Panc1 (cell line): Measurements from ENCODE around the gene NELFE. TPM values are rescaled to one million over a fixed set of nuclear protein-coding genes. Genes with fewer than 3 reads are reported as not detected.

Experiments used
- ATAC-seq: fragments of 200-7000 bp; cut with Tn5 transposase; 2 replicates; pipeline ENCODE4 v1.9.1; 2020; ENCODE audit warnings: mild to moderate bottlenecking, moderate library complexity
- BruUV-seq: library from RNA; stranded (reverse); fragments of 400-500 nt; replicated peaks from 2 replicates; lab custom pipeline; 2021; lab: Mats Ljungman, UMichigan
- CTCF ChIA-PET: fragments of 300-600 bp; sonication (Branson Sonifier 250); formaldehyde crosslinking; loops from one replicate; lab custom pipeline; 2022; ENCODE audit warnings: antibody characterized with exemption; lab: Charles Lee
- POLR2A ChIA-PET: fragments of 300-600 bp; sonication (Branson Sonifier 250); formaldehyde crosslinking; loops from one replicate; lab custom pipeline; 2022; ENCODE audit warnings: antibody characterized with exemption; lab: Charles Lee
- DNase-seq: peaks from one replicate; pipeline ENCODE4 v3.0.0-alpha.2; 2010; ENCODE audit warnings: low read depth, low spot score
- H3K27ac ChIP-seq: 2 replicates; pipeline ENCODE4 v1.5.1; 2011; ENCODE audit warnings: mild to moderate bottlenecking, low read length, inconsistent platforms
- H3K27me3 ChIP-seq: fragments of 200-500 bp; sonication (Bioruptor generic); 2 replicates; pipeline ENCODE4 v1.6.0; 2014; ENCODE audit warnings: low read length, inconsistent platforms; ENCODE audit not compliant: control insufficient read depth, insufficient read depth
- H3K36me3 ChIP-seq: fragments of 200-500 bp; sonication (Bioruptor generic); 2 replicates; pipeline ENCODE4 v1.5.1; 2014; ENCODE audit warnings: inconsistent platforms, mild to moderate bottlenecking, low read length, moderate library complexity; ENCODE audit not compliant: control insufficient read depth, insufficient read depth
- H3K4me1 ChIP-seq: 2 replicates; pipeline ENCODE4 v1.5.1; 2011; ENCODE audit warnings: inconsistent platforms, mild to moderate bottlenecking, low read length, moderate library complexity; ENCODE audit not compliant: control insufficient read depth, insufficient read depth
- H3K4me3 ChIP-seq, 2 experiments: 2 replicates each; pipeline ENCODE4 v1.5.1; 2011 to 2012; ENCODE audit warnings: low read depth in 2 of 2, low read length in 2 of 2, mild to moderate bottlenecking in 2 of 2, inconsistent platforms in 1 of 2, moderate library complexity in 1 of 2
- H3K9me3 ChIP-seq: fragments of 200-500 bp; sonication (Bioruptor generic); 2 replicates; pipeline ENCODE4 v1.5.1; 2014; ENCODE audit warnings: low read depth, mild to moderate bottlenecking, inconsistent platforms, low read length, moderate library complexity; ENCODE audit not compliant: control insufficient read depth, insufficient read depth
- CTCF ChIP-seq: fragments of 450-650 bp; IDR thresholded peaks from 2 replicates; pipeline ENCODE4 v1.5.1; 2017; ENCODE audit warnings: mild to moderate bottlenecking
- POLR2AphosphoS5 ChIP-seq: IDR thresholded peaks from 2 replicates; pipeline ENCODE4 v1.6.1; 2012; ENCODE audit warnings: mild to moderate bottlenecking, low read depth, low read length, moderate library complexity
- REST ChIP-seq, 2 experiments: IDR thresholded peaks; 2 replicates each; pipeline ENCODE4 v1.6.1; 2011 to 2012; ENCODE audit warnings: low read depth in 2 of 2, control low read depth in 1 of 2, low read length in 1 of 2, mild to moderate bottlenecking in 1 of 2, moderate library complexity in 1 of 2; ENCODE audit not compliant: insufficient read depth in 1 of 2
- SIN3A ChIP-seq: IDR thresholded peaks from 2 replicates; pipeline ENCODE4 v1.6.1; 2012; ENCODE audit warnings: low read depth, mild to moderate bottlenecking, low read length, moderate library complexity, borderline replicate concordance; ENCODE audit not compliant: insufficient read depth
- TCF7L2 ChIP-seq: IDR thresholded peaks from 2 replicates; pipeline ENCODE4 v1.6.1; 2011; ENCODE audit warnings: mild to moderate bottlenecking, low read depth, low read length, inconsistent platforms
- in situ Hi-C: cut with HindIII; loops from 2 replicates; pipeline ENCODE4 v1.10.0; 2016; ENCODE audit warnings: low sequenced_read_pairs, low pct_unique_long_range_greater_than_20kb
- intact Hi-C: fragments of 100-400 bp; cut with micrococcal nuclease; formaldehyde crosslinking; loops from one replicate; pipeline ENCODE4 v1.10.0; 2022; ENCODE audit not compliant: unreplicated experiment
- total RNA-seq: library from RNA; stranded (reverse); gene quantifications from one replicate; pipeline ENCODE4 v1.2.1, GENCODE V29; 2021; ENCODE audit not compliant: unreplicated experiment

NELFE gene
- total RNA-seq, 1 experiment from 2014 or later, result 94.9 TPM

GRCh38 chr6:31947864-31948263 lies 10.9 kb downstream of the NELFE start:
- ChIA-PET CTCF (no interaction called here), POLR2A (no interaction called here)
- in situ Hi-C loops, result no loop called here
- ATAC-seq (no peak), DNase-seq (no peak)
- no peak overlapping the region for H3K4me3 ChIP-seq
- H3K36me3 ChIP-seq, result peaks cover 8% of the 10 kb centered on the region; the same call in 1 of the 2 replicates
- H3K4me1 ChIP-seq, result peaks cover 8% of the 10 kb centered on the region; the same call in 1 of the 2 replicates
- intact Hi-C loops, result no loop called here
- H3K27ac ChIP-seq, result no peak overlapping the region
- no peaks in the 10 kb centered on the region for H3K9me3 ChIP-seq
- no TSS peak for BruUV-seq
- TF ChIP-seq POLR2AphosphoS5 (no peak), CTCF (no peak), REST (IDR thresholded peaks at IDR 0.05; ENCODE audit: insufficient read depth in 1 of 2, low read depth in 2 of 2, low read length in 1 of 2) (no peak), SIN3A (no peak), TCF7L2 (no peak)
- no peaks in the 10 kb centered on the region for H3K27me3 ChIP-seq

- Histone ChIP-seq H3K9me3 (no peaks in the 10 kb centered on the region), H3K36me3 (peaks cover 6% of the 10 kb centered on the region; the same call in 1 of the 2 replicates), H3K4me3 (no peak overlapping the region), H3K27ac (no peak overlapping the region), H3K4me1 (peaks cover 8% of the 10 kb centered on the region; the same call in 1 of the 2 replicates), H3K27me3 (no peaks in the 10 kb centered on the region)
- CTCF ChIA-PET, result no interaction called here
- intact Hi-C loops (no loop called here), in situ Hi-C loops (no loop called here)
- BruUV-seq, result no TSS peak
- TF ChIP-seq REST (IDR thresholded peaks at IDR 0.05; ENCODE audit: insufficient read depth in 1 of 2, low read depth in 2 of 2, low read length in 1 of 2) (no peak), SIN3A (no peak), TCF7L2 (no peak), CTCF (no peak), POLR2AphosphoS5 (no peak)
- POLR2A ChIA-PET, result no interaction called here
- ATAC-seq (no peak), DNase-seq (no peak)
These were observed 11.6 kb downstream of the NELFE start for GRCh38 chr6:31947070-31947675.
